DOHH2 (cell line): ENCODE data around the gene ZNF236.

Experiments used
- CTCF ChIP-seq: fragments of 200-600 bp; sonication (generic); IDR thresholded peaks from one replicate; pipeline ENCODE4 v1.5.1; 2014; ENCODE audit warnings: antibody characterized with exemption, mild to moderate bottlenecking, low read depth, low read length; ENCODE audit not compliant: poor library complexity, severe bottlenecking
- EZH2phosphoT487 ChIP-seq: fragments of 200-600 bp; sonication (generic); IDR thresholded peaks from 2 replicates; pipeline ENCODE4 v1.6.1; 2017; ENCODE audit warnings: borderline replicate concordance, mild to moderate bottlenecking, antibody characterized with exemption, low read length, moderate library complexity, mixed read lengths

DNA sequence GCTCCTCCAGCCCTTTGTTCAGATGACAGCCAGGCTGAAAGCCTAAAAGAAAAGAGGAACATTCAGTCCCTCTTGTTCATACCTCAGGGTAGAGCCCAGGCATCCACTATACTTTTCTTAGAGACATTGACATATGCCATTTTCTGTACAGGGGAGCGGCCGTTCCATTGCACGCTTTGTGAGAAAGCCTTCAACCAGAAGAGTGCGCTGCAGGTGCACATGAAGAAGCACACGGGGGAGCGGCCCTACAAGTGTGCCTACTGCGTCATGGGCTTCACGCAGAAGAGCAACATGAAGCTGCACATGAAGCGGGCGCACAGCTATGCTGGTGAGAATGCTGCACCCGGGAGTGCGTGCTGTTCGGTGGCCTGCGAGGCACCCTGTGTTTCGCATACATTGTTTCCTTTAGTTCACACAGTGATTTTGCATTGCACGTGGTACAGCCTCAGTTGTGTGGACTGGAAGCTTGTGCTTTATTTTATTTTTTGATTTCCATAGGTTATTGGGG, 138.2 kb downstream of the ZNF236 start:
- peak; percentile 38 for TF ChIP-seq CTCF
- TF ChIP-seq EZH2phosphoT487: no peak
